ENCODE measurements around the gene TARBP2.
"Not testable (repeated sequence)": the region's sequence is repeated elsewhere in the genome, so short reads cannot be mapped to it uniquely, and the experiment has no call there.

The TARBP2 gene

GRCh38 chr12:53476769-53477209, 24.3 kb upstream of the TARBP2 start:
- DNase-seq = no peak

- no peak for DNase-seq
These were observed 22.2 kb upstream of the TARBP2 start for GRCh38 chr12:53478865-53479264.

- no peak for DNase-seq
These were observed 21.8 kb upstream of the TARBP2 start for GRCh38 chr12:53479331-53479730.

- no peak for DNase-seq
These were observed 20.3 kb upstream of the TARBP2 start for GRCh38 chr12:53480491-53481442.

- DNase-seq = not testable (repeated sequence)
These were observed 19.6 kb upstream of the TARBP2 start for GRCh38 chr12:53481458-53481857.

- DNase-seq = no peak
These were observed 19.0 kb upstream of the TARBP2 start for GRCh38 chr12:53481939-53482586.

GRCh38 chr12:53482626-53483168, 18.4 kb upstream of the TARBP2 start:
- no peak for DNase-seq

- no peak for DNase-seq
These were observed 17.7 kb upstream of the TARBP2 start for GRCh38 chr12:53483225-53483978.

- DNase-seq = no peak
These were observed 17.1 kb upstream of the TARBP2 start for GRCh38 chr12:53483979-53484377.

GRCh38 chr12:53484686-53485575, 16.2 kb upstream of the TARBP2 start:
- no peak for DNase-seq

- no peak for DNase-seq
These were observed 14.9 kb upstream of the TARBP2 start for GRCh38 chr12:53485955-53486735.

- no peak for DNase-seq
These were observed 14.2 kb upstream of the TARBP2 start for GRCh38 chr12:53486736-53487487.

GRCh38 chr12:53489242-53489864, 11.7 kb upstream of the TARBP2 start:
- no peak for DNase-seq

GRCh38 chr12:53492188-53492587, 8.9 kb upstream of the TARBP2 start:
- no peak for DNase-seq

- peak; percentile 80 for DNase-seq
These were observed 8.1 kb upstream of the TARBP2 start for GRCh38 chr12:53492830-53493609.

- DNase-seq = no peak
These were observed 7.3 kb upstream of the TARBP2 start for GRCh38 chr12:53493610-53494391.

- DNase-seq = no peak
These were observed 5.0 kb upstream of the TARBP2 start for GRCh38 chr12:53495903-53496751.
